CD4-positive, alpha-beta T cell (primary cell): ENCODE data around the gene DYSF. TPM values are rescaled to one million over a fixed set of nuclear protein-coding genes. Genes with fewer than 3 reads are reported as not detected.
"Not testable (repeated sequence)": the region's sequence is repeated elsewhere in the genome, so short reads cannot be mapped to it uniquely, and the experiment has no call there.

Experiments used
- ATAC-seq: fragments of 200-7000 bp; cut with Tn5 transposase; one replicate; pipeline ENCODE4 v1.10.0; 2022; ENCODE audit warnings: mild to moderate bottlenecking; ENCODE audit not compliant: poor library complexity
- CTCF ChIA-PET: fragments of 350-600 bp; sonication (Branson Sonifier 250); formaldehyde crosslinking; loops from one replicate; lab custom pipeline; 2021; ENCODE audit warnings: antibody characterized with exemption, inconsistent platforms; lab: Charles Lee
- POLR2A ChIA-PET: fragments of 350-600 bp; sonication (Branson Sonifier 250); formaldehyde crosslinking; loops from one replicate; lab custom pipeline; 2021; ENCODE audit warnings: antibody characterized with exemption, inconsistent platforms; lab: Charles Lee
- DNase-seq, 14 experiments: peaks; one replicate each; pipeline ENCODE4 v3.0.0-alpha.2; 2013 to 2020; ENCODE audit warnings: mixed read lengths in 2 of 14
- H3K27ac ChIP-seq, 2 donors: one replicate each; pipeline versions ENCODE4 v1.5.1 to v1.7.0; 2013; ENCODE audit warnings: low read length in 2 of 2, low read depth in 1 of 2, mild to moderate bottlenecking in 1 of 2
- H3K27me3 ChIP-seq, 2 experiments: 1 replicate in 1 of 2; 2 replicates in 1 of 2; pipeline versions ENCODE4 v1.6.1 to v1.7.0; 2013; ENCODE audit warnings: low read length in 2 of 2, control low read depth in 1 of 2, mild to moderate bottlenecking in 1 of 2, moderate library complexity in 1 of 2; ENCODE audit not compliant: insufficient read depth in 2 of 2, control insufficient read depth in 1 of 2
- H3K36me3 ChIP-seq: one replicate; pipeline ENCODE4 v1.6.1; 2013; ENCODE audit warnings: low read length, control low read depth; ENCODE audit not compliant: insufficient read depth
- H3K4me1 ChIP-seq: one replicate; pipeline ENCODE4 v1.6.1; 2013; ENCODE audit warnings: low read length, control low read depth; ENCODE audit not compliant: insufficient read depth
- H3K4me3 ChIP-seq: one replicate; pipeline ENCODE4 v1.5.1; 2013; ENCODE audit warnings: mild to moderate bottlenecking, low read length, moderate library complexity
- H3K9me3 ChIP-seq, 2 experiments: 1 replicate in 1 of 2; 2 replicates in 1 of 2; pipeline versions ENCODE4 v1.6.1 to v1.7.0; 2013; ENCODE audit warnings: low read length in 2 of 2, mild to moderate bottlenecking in 2 of 2, control low read depth in 1 of 2, moderate library complexity in 1 of 2; ENCODE audit not compliant: control insufficient read depth in 1 of 2, insufficient read depth in 1 of 2
- H3K27ac Mint-ChIP-seq: one replicate; pipeline ENCODE4 v1.8.0; 2020; ENCODE audit warnings: mixed read lengths
- H3K27me3 Mint-ChIP-seq: one replicate; pipeline ENCODE4 v1.8.0; 2021; ENCODE audit warnings: mixed read lengths
- H3K36me3 Mint-ChIP-seq: one replicate; pipeline ENCODE4 v1.8.0; 2021; ENCODE audit warnings: low read depth, mixed read lengths
- H3K4me1 Mint-ChIP-seq: one replicate; pipeline ENCODE4 v1.8.0; 2021; ENCODE audit warnings: low read depth, mixed read lengths
- H3K4me3 Mint-ChIP-seq: one replicate; pipeline ENCODE4 v1.8.0; 2020; ENCODE audit warnings: mild to moderate bottlenecking, mixed read lengths
- H3K9me3 Mint-ChIP-seq: one replicate; pipeline ENCODE4 v1.8.0; 2020; ENCODE audit warnings: mixed read lengths
- intact Hi-C, 2 experiments: fragments of 100-400 bp; cut with DNase I in 1 of 2; cut with micrococcal nuclease in 1 of 2; formaldehyde crosslinking; loops; one replicate each; pipeline versions ENCODE4 v1.15.1 to v1.9.0; 2023 to 2025; cut with DNase I, micrococcal nuclease
- total RNA-seq, 174 experiments: library from RNA in 2 of 174; stranded (reverse) in 2 of 174; gene quantifications; one replicate each; pipeline ENCODE4 v1.2.3 and lab custom pipeline; 2021 to 2026
- TF ChIP-seq, protein P1 (sequence below): fragments of 200-600 bp; IDR thresholded peaks from one replicate; pipeline ENCODE4 v1.8.0; 2022; ENCODE audit warnings: antibody characterized with exemption, mild to moderate bottlenecking

The DYSF gene
- total RNA-seq, 2 experiments from 2014 or later = 0.27 to 0.31 TPM

GRCh38 chr2:71655498-71655897 lies 202.1 kb downstream of the DYSF start:
- ATAC-seq (no peak), DNase-seq (no peak)
- Histone ChIP-seq H3K4me3 (no peak overlapping the region), H3K9me3 (peaks cover 13 to 27% of the 10 kb centered on the region in 2 experiments), H3K27ac (no peak overlapping the region), H3K36me3 (no peaks in the 10 kb centered on the region), H3K27me3 (no peaks in the 10 kb centered on the region), H3K4me1 (no peaks in the 10 kb centered on the region)
- intact Hi-C loops = no loop called here
- TF ChIP-seq, protein P1, sequence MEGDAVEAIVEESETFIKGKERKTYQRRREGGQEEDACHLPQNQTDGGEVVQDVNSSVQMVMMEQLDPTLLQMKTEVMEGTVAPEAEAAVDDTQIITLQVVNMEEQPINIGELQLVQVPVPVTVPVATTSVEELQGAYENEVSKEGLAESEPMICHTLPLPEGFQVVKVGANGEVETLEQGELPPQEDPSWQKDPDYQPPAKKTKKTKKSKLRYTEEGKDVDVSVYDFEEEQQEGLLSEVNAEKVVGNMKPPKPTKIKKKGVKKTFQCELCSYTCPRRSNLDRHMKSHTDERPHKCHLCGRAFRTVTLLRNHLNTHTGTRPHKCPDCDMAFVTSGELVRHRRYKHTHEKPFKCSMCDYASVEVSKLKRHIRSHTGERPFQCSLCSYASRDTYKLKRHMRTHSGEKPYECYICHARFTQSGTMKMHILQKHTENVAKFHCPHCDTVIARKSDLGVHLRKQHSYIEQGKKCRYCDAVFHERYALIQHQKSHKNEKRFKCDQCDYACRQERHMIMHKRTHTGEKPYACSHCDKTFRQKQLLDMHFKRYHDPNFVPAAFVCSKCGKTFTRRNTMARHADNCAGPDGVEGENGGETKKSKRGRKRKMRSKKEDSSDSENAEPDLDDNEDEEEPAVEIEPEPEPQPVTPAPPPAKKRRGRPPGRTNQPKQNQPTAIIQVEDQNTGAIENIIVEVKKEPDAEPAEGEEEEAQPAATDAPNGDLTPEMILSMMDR = no peak
- peaks cover 15% of the 10 kb centered on the region for H3K9me3 Mint-ChIP-seq
- no peaks in the 10 kb centered on the region for H3K36me3 Mint-ChIP-seq
- ChIA-PET POLR2A (no interaction called here), CTCF (no interaction called here)
- no peak overlapping the region for H3K4me3 Mint-ChIP-seq
- H3K27me3 Mint-ChIP-seq = no peaks in the 10 kb centered on the region
- H3K27ac Mint-ChIP-seq = no peak overlapping the region
- no peaks in the 10 kb centered on the region for H3K4me1 Mint-ChIP-seq

DNA sequence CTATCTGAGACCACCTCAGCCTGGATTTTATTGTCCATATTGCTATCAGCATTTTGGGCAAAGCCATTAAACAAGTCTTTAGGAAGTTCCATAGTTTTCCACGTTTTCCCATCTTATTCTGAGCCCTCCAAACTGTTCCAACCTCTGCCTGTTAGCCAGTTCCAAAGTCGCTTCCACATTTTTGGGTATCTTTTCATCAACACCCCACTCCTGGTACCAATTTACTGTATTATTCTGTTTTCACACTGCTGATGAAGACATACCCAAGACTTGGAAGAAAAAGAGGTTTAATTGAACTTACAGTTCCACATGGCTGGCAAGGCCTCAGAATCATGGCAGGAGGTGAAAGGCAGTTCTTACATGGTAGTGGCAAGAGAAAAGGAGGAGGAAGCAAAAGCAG lies 204.9 kb downstream of the DYSF start:
- H3K27me3 ChIP-seq, H3K27me3 Mint-ChIP-seq, H3K4me3 ChIP-seq, H3K4me1 Mint-ChIP-seq, POLR2A ChIA-PET, H3K4me3 Mint-ChIP-seq, H3K36me3 ChIP-seq, H3K27ac ChIP-seq, ATAC-seq, H3K4me1 ChIP-seq, DNase-seq, intact Hi-C loops, CTCF ChIA-PET, H3K27ac Mint-ChIP-seq, H3K36me3 Mint-ChIP-seq: not testable (repeated sequence)
- H3K9me3 ChIP-seq = peaks cover 13 to 30% of the 10 kb centered on the region in 2 experiments
- H3K9me3 Mint-ChIP-seq = peaks cover 15% of the 10 kb centered on the region

DNA sequence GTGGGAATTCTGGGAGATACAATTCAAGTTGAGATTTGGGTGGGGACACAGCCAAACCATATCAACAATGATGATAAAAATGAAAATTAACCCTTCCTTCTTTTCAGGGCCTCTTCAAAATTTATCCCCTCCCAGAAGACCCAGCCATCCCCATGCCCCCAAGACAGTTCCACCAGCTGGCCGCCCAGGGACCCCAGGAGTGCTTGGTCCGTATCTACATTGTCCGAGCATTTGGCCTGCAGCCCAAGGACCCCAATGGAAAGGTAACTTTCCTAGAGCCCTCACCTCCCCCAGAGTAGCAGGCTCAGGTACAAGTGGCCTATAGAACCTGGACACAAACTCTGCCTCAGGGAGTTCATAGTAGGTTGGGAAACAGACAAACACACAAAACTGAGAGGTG lies 205.4 kb downstream of the DYSF start:
- no peaks in the 10 kb centered on the region for H3K4me1 ChIP-seq
- ATAC-seq (no peak), DNase-seq (no peak)
- Mint-ChIP-seq H3K27me3 (no peaks in the 10 kb centered on the region), H3K4me3 (no peak overlapping the region), H3K9me3 (peaks cover 15% of the 10 kb centered on the region), H3K4me1 (no peaks in the 10 kb centered on the region), H3K27ac (no peak overlapping the region), H3K36me3 (no peaks in the 10 kb centered on the region)
- TF ChIP-seq, protein P1 = no peak
- H3K27me3 ChIP-seq = no peaks in the 10 kb centered on the region
- CTCF ChIA-PET = no interaction called here
- peaks cover 13 to 30% of the 10 kb centered on the region in 2 experiments for H3K9me3 ChIP-seq
- intact Hi-C loops = no loop called here
- POLR2A ChIA-PET = no interaction called here
- no peaks in the 10 kb centered on the region for H3K36me3 ChIP-seq
- H3K27ac ChIP-seq = no peak overlapping the region
- no peak overlapping the region for H3K4me3 ChIP-seq

- peaks cover 15% of the 10 kb centered on the region for H3K9me3 Mint-ChIP-seq
- Histone ChIP-seq H3K4me1 (no peaks in the 10 kb centered on the region), H3K27ac (no peak overlapping the region), H3K9me3 (peaks cover 13 to 30% of the 10 kb centered on the region in 2 experiments), H3K27me3 (no peaks in the 10 kb centered on the region), H3K36me3 (no peaks in the 10 kb centered on the region), H3K4me3 (no peak overlapping the region)
- no peak for DNase-seq
- no peaks in the 10 kb centered on the region for H3K4me1 Mint-ChIP-seq
- H3K4me3 Mint-ChIP-seq = no peak overlapping the region
- intact Hi-C loops = no loop called here
- POLR2A ChIA-PET = no interaction called here
- H3K27ac Mint-ChIP-seq = no peak overlapping the region
- TF ChIP-seq, protein P1 = no peak
- peaks cover 5% of the 10 kb centered on the region for H3K27me3 Mint-ChIP-seq
- CTCF ChIA-PET = no interaction called here
- ATAC-seq = no peak
- no peaks in the 10 kb centered on the region for H3K36me3 Mint-ChIP-seq
Measured at GRCh38 chr2:71659868-71660518, 206.6 kb downstream of the DYSF start.
